ENCODE data around the gene RNF4.

The RNF4 gene

GRCh38 chr4:2449051-2449450 is 19.9 kb upstream of the RNF4 start:
- H3K36me3 ChIP-seq (ENCODE audit: control insufficient read depth, insufficient read depth, low read length) = no peaks in the 10 kb centered on the region
- peaks cover 6% of the 10 kb centered on the region for H3K9me3 ChIP-seq (ENCODE audit: control insufficient read depth, low read length)
- H3K27ac ChIP-seq (ENCODE audit: low read depth, low read length, severe bottlenecking) = no peak overlapping the region
- no peaks in the 10 kb centered on the region for H3K4me1 ChIP-seq (ENCODE audit: control insufficient read depth, insufficient read depth, low read length, poor library complexity, severe bottlenecking)
- no peak overlapping the region for H3K4me3 ChIP-seq (ENCODE audit: extremely low read depth, insufficient read depth, low read length, poor library complexity, severe bottlenecking)
- 93 to 95% methylated on average over 7 to 11 of the region's 11 CpGs for WGBS, 2 experiments (ENCODE audit: insufficient coverage in 2 of 2)

- H3K27ac ChIP-seq (ENCODE audit: low read depth, low read length, severe bottlenecking) = no peak overlapping the region
- peaks cover 6% of the 10 kb centered on the region for H3K9me3 ChIP-seq (ENCODE audit: control insufficient read depth, low read length)
- H3K4me3 ChIP-seq (ENCODE audit: extremely low read depth, insufficient read depth, low read length, poor library complexity, severe bottlenecking) = no peak overlapping the region
- H3K36me3 ChIP-seq (ENCODE audit: control insufficient read depth, insufficient read depth, low read length) = no peaks in the 10 kb centered on the region
- H3K4me1 ChIP-seq (ENCODE audit: control insufficient read depth, insufficient read depth, low read length, poor library complexity, severe bottlenecking) = no peaks in the 10 kb centered on the region
- WGBS, 2 experiments (ENCODE audit: insufficient coverage in 2 of 2) = 87 to 90% methylated on average over 25 to 27 of the region's 27 CpGs
Measured at GRCh38 chr4:2449511-2450392, 19.2 kb upstream of the RNF4 start.

- Histone ChIP-seq H3K4me1 (ENCODE audit: control insufficient read depth, insufficient read depth, low read length, poor library complexity, severe bottlenecking) (no peaks in the 10 kb centered on the region), H3K4me3 (ENCODE audit: extremely low read depth, insufficient read depth, low read length, poor library complexity, severe bottlenecking) (no peak overlapping the region), H3K36me3 (ENCODE audit: control insufficient read depth, insufficient read depth, low read length) (no peaks in the 10 kb centered on the region), H3K27ac (ENCODE audit: low read depth, low read length, severe bottlenecking) (no peak overlapping the region), H3K9me3 (ENCODE audit: control insufficient read depth, low read length) (peaks cover 6% of the 10 kb centered on the region)
- WGBS, 2 experiments (ENCODE audit: insufficient coverage in 2 of 2) = 87 to 93% methylated on average over 13 to 15 of the region's 16 CpGs
Measured at GRCh38 chr4:2450394-2451035, 18.4 kb upstream of the RNF4 start.

GRCh38 chr4:2451036-2451520 is 17.8 kb upstream of the RNF4 start:
- 89 to 94% methylated on average over 3 to 9 of the region's 10 CpGs for WGBS, 2 experiments (ENCODE audit: insufficient coverage in 2 of 2)
- no peak overlapping the region for H3K27ac ChIP-seq (ENCODE audit: low read depth, low read length, severe bottlenecking)
- no peak overlapping the region for H3K4me3 ChIP-seq (ENCODE audit: extremely low read depth, insufficient read depth, low read length, poor library complexity, severe bottlenecking)
- H3K4me1 ChIP-seq (ENCODE audit: control insufficient read depth, insufficient read depth, low read length, poor library complexity, severe bottlenecking) = no peaks in the 10 kb centered on the region
- peaks cover 6% of the 10 kb centered on the region for H3K9me3 ChIP-seq (ENCODE audit: control insufficient read depth, low read length)
- no peaks in the 10 kb centered on the region for H3K36me3 ChIP-seq (ENCODE audit: control insufficient read depth, insufficient read depth, low read length)

- Histone ChIP-seq H3K4me1 (ENCODE audit: control insufficient read depth, insufficient read depth, low read length, poor library complexity, severe bottlenecking) (no peaks in the 10 kb centered on the region), H3K36me3 (ENCODE audit: control insufficient read depth, insufficient read depth, low read length) (no peaks in the 10 kb centered on the region), H3K27ac (ENCODE audit: low read depth, low read length, severe bottlenecking) (no peak overlapping the region), H3K9me3 (ENCODE audit: control insufficient read depth, low read length) (peaks cover under 1% of the 10 kb centered on the region), H3K4me3 (ENCODE audit: extremely low read depth, insufficient read depth, low read length, poor library complexity, severe bottlenecking) (no peak overlapping the region)
- 86 to 91% methylated on average over 13 to 25 of the region's 25 CpGs for WGBS, 2 experiments (ENCODE audit: insufficient coverage in 2 of 2)
Measured at GRCh38 chr4:2451821-2452785, 16.8 kb upstream of the RNF4 start.

GRCh38 chr4:2457481-2458295 is 11.2 kb upstream of the RNF4 start:
- WGBS, 2 experiments (ENCODE audit: insufficient coverage in 2 of 2) = 86 to 91% methylated on average over 20 to 21 of the region's 24 CpGs

GRCh38 chr4:2458546-2459491 is 10.1 kb upstream of the RNF4 start:
- 94 to 96% methylated on average over 32 to 38 of the region's 38 CpGs for WGBS, 2 experiments (ENCODE audit: insufficient coverage in 2 of 2)
- Histone ChIP-seq H3K4me1 (ENCODE audit: control insufficient read depth, insufficient read depth, low read length, poor library complexity, severe bottlenecking) (no peaks in the 10 kb centered on the region), H3K4me3 (ENCODE audit: extremely low read depth, insufficient read depth, low read length, poor library complexity, severe bottlenecking) (no peak overlapping the region), H3K9me3 (ENCODE audit: control insufficient read depth, low read length) (no peaks in the 10 kb centered on the region), H3K36me3 (ENCODE audit: control insufficient read depth, insufficient read depth, low read length) (no peaks in the 10 kb centered on the region), H3K27ac (ENCODE audit: low read depth, low read length, severe bottlenecking) (no peak overlapping the region)

More at GRCh38 chr4:2457481-2458295, 11.2 kb upstream of the RNF4 start:
- Histone ChIP-seq H3K36me3 (ENCODE audit: control insufficient read depth, insufficient read depth, low read length) (no peaks in the 10 kb centered on the region), H3K4me3 (ENCODE audit: extremely low read depth, insufficient read depth, low read length, poor library complexity, severe bottlenecking) (no peak overlapping the region), H3K4me1 (ENCODE audit: control insufficient read depth, insufficient read depth, low read length, poor library complexity, severe bottlenecking) (no peaks in the 10 kb centered on the region), H3K27ac (ENCODE audit: low read depth, low read length, severe bottlenecking) (no peak overlapping the region), H3K9me3 (ENCODE audit: control insufficient read depth, low read length) (no peaks in the 10 kb centered on the region)

- WGBS, 2 experiments (ENCODE audit: insufficient coverage in 2 of 2) = 85 to 93% methylated on average over 12 to 18 of the region's 19 CpGs
- no peak overlapping the region for H3K27ac ChIP-seq (ENCODE audit: low read depth, low read length, severe bottlenecking)
- H3K9me3 ChIP-seq (ENCODE audit: control insufficient read depth, low read length) = no peaks in the 10 kb centered on the region
- H3K4me3 ChIP-seq (ENCODE audit: extremely low read depth, insufficient read depth, low read length, poor library complexity, severe bottlenecking) = no peak overlapping the region
- H3K4me1 ChIP-seq (ENCODE audit: control insufficient read depth, insufficient read depth, low read length, poor library complexity, severe bottlenecking) = no peaks in the 10 kb centered on the region
- no peaks in the 10 kb centered on the region for H3K36me3 ChIP-seq (ENCODE audit: control insufficient read depth, insufficient read depth, low read length)
Measured at GRCh38 chr4:2459589-2460349, 9.1 kb upstream of the RNF4 start.

Measured in mesodermal cell (in vitro differentiated cells).